ENCODE data around the gene KIAA0319L. TPM values are rescaled to one million over a fixed set of nuclear protein-coding genes. Genes with fewer than 3 reads are reported as not detected.

Gene KIAA0319L
- total and polyA plus RNA-seq, 12 donors = 26.5 to 278 (median 76.8) TPM

DNA sequence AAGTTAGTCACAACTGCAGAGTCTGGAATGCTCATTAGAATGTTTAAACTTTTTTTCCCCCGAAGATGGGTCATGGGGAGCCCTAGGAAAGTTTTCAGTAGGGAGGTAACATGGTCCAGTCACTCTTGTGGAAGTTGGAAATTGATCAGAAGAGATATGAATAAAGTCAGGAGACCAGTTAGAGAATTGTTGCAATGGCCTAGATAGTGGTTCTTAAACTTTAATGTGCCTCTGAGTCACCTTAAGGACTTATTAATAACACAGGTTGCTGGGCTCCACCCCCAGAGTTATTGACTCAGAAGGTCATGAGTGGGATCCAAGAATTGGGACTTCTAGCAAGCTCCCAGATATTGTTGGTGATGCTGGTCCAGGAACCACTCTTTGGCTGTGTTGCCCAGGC, 12.7 kb upstream of the KIAA0319L start:
- H3K4me1 ChIP-seq (replicated peaks in 1 of 2) = peaks cover 6 to 27% of the 10 kb centered on the region in 2 donors
- no peak overlapping the region for H3K4me3 ChIP-seq
- H3K36me3 ChIP-seq (replicated peaks in 1 of 2) = peaks cover 0 to 10% of the 10 kb centered on the region in 2 donors
- peak in 3 of 7 donors; percentile 49 to 61 (median 60) for DNase-seq
- H3K9me3 ChIP-seq (replicated peaks in 1 of 3) = no peaks in the 10 kb centered on the region
- peaks cover 18% of the 10 kb centered on the region for H3K27me3 ChIP-seq
- WGBS, 4 donors = 61 to 75% (median 66%) methylated on average over 1 of the region's 1 CpG
- intact Hi-C loops (cut with DNase I) = loop anchor here (2.0 to 10.0 kb wide), 6 partner anchors 118 to 365 kb away; partner anchors contain the start of gene C1orf216 (in 1 of the 2)
- peak overlapping the region in 1 of 5 donors; percentile 42 for H3K27ac ChIP-seq
- TF ChIP-seq POLR2A (IDR thresholded peaks at IDR 0.05) = no peak
- TF ChIP-seq, protein P1, sequence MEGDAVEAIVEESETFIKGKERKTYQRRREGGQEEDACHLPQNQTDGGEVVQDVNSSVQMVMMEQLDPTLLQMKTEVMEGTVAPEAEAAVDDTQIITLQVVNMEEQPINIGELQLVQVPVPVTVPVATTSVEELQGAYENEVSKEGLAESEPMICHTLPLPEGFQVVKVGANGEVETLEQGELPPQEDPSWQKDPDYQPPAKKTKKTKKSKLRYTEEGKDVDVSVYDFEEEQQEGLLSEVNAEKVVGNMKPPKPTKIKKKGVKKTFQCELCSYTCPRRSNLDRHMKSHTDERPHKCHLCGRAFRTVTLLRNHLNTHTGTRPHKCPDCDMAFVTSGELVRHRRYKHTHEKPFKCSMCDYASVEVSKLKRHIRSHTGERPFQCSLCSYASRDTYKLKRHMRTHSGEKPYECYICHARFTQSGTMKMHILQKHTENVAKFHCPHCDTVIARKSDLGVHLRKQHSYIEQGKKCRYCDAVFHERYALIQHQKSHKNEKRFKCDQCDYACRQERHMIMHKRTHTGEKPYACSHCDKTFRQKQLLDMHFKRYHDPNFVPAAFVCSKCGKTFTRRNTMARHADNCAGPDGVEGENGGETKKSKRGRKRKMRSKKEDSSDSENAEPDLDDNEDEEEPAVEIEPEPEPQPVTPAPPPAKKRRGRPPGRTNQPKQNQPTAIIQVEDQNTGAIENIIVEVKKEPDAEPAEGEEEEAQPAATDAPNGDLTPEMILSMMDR (IDR thresholded peaks at IDR 0.05) = no peak

DNA sequence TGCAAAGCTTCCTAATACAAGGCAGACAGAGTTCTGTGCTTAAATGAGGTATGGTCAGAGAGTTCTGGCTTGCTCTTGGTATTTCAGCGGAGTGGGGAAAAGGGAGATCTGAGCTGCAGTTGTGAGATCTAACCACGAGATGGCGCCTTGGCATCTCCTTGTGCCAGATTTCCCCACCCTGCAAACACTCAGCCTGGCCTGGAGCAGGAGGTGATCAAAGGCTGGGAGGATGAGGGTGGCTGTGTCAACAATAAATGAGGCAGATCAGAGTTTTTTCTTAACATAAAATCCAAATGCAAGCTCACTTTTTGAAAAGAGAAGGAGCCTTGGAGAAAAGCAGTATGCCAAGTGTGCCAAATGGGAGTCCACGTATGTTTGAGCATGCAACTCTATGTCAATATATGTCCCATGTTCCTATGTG, 11.8 kb upstream of the KIAA0319L start:
- Histone ChIP-seq H3K27ac (no peak overlapping the region), H3K27me3 (peaks cover 15% of the 10 kb centered on the region), H3K4me3 (no peak overlapping the region), H3K4me1 (replicated peaks in 1 of 2) (peaks cover 6 to 27% of the 10 kb centered on the region in 2 donors), H3K9me3 (replicated peaks in 1 of 3) (no peaks in the 10 kb centered on the region), H3K36me3 (replicated peaks in 1 of 2) (peaks cover 0 to 12% of the 10 kb centered on the region in 2 donors)
- TF ChIP-seq POLR2A (IDR thresholded peaks at IDR 0.05) = no peak
- TF ChIP-seq, protein P1 (IDR thresholded peaks at IDR 0.05) = peak; percentile 73 to 92 (median 89)
- intact Hi-C loops (cut with DNase I) = loop anchor here (5.0 to 10.0 kb wide), 4 partner anchors 117 to 364 kb away; partner anchors contain the start of gene C1orf216 (in 1 of the 2)
- peak; percentile 59 to 90 (median 75) for DNase-seq
- WGBS, 4 donors = 19 to 22% (median 21%) methylated on average over 4 of the region's 4 CpGs

DNA sequence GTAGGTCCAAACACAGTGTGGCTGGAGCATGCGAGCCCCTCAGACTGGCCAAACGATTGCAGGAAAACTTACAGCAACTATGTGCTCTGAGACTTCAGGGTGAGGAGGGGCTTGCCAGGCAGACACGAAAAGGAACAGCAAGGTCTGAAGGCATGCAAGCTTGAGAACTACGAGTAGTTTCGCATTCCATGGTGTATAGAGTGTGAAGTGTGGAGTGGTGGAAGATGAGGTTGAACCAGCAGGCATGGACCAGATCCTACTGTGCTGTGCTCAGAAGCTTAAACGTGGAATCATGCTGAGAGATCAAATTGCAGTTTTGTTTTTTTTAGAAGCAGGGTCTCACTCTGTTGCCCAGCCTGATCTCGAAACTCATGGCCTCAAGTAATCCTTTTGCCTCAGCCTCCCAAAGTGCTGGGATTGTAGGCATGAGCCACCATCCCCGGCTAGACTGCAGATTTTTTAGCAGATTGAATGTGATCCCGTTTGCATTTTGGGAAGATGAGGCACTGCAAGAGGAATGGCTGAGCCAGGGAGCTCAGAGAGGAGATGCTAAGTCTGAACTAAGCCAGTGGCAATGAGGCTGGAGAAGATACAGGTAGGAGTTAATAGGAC, 10.8 kb upstream of the KIAA0319L start:
- 62 to 72% (median 67%) methylated on average over 9 of the region's 9 CpGs for WGBS, 4 donors
- Histone ChIP-seq H3K9me3 (replicated peaks in 1 of 3) (no peaks in the 10 kb centered on the region), H3K36me3 (replicated peaks in 1 of 2) (peaks cover 0 to 21% of the 10 kb centered on the region in 2 donors), H3K4me3 (no peak overlapping the region), H3K27me3 (peaks cover 7% of the 10 kb centered on the region), H3K4me1 (replicated peaks in 1 of 2) (peaks cover 3 to 22% of the 10 kb centered on the region in 2 donors), H3K27ac (no peak overlapping the region)
- intact Hi-C loops (cut with DNase I) = loop anchor here (5.0 to 10.0 kb wide), 4 partner anchors 116 to 363 kb away; partner anchors contain the start of gene C1orf216 (in 1 of the 2)
- no peak for DNase-seq
- no peak for TF ChIP-seq POLR2A (IDR thresholded peaks at IDR 0.05)
- TF ChIP-seq, protein P1 (IDR thresholded peaks at IDR 0.05) = no peak

GRCh38 chr1:35565742-35566133, 8.5 kb upstream of the KIAA0319L start:
- peaks cover 0 to 32% of the 10 kb centered on the region in 2 donors for H3K36me3 ChIP-seq (replicated peaks in 1 of 2)
- no peaks in the 10 kb centered on the region for H3K9me3 ChIP-seq (replicated peaks in 1 of 3)
- DNase-seq = peak in 1 of 7 donors; percentile 48
- peaks cover 0 to 22% of the 10 kb centered on the region in 2 donors for H3K4me1 ChIP-seq (replicated peaks in 1 of 2)
- intact Hi-C loops (cut with DNase I) = loop anchor here (5.0 to 10.0 kb wide), 4 partner anchors 113 to 361 kb away; partner anchors contain the start of gene C1orf216 (in 1 of the 2)
- TF ChIP-seq, protein P1 (IDR thresholded peaks at IDR 0.05) = no peak
- no peak for TF ChIP-seq POLR2A (IDR thresholded peaks at IDR 0.05)
- 90 to 96% (median 93%) methylated on average over 8 to 11 of the region's 11 CpGs; no CpG with 5 or more reads in 1 of the 4 donors for WGBS, 4 donors
- H3K27me3 ChIP-seq = no peaks in the 10 kb centered on the region
- H3K4me3 ChIP-seq = no peak overlapping the region
- H3K27ac ChIP-seq = no peak overlapping the region
